Fibroblast of skin of left biceps (primary cell): ENCODE measurements around the gene KCNAB3.

Experiments used
- DNase-seq, 2 experiments: peaks; one replicate each; pipeline ENCODE4 v3.0.0-alpha.2; 2013; ENCODE audit warnings: low read depth in 2 of 2

KCNAB3 gene

GRCh38 chr17:7880076-7880868 lies 49.4 kb downstream of the KCNAB3 start:
- DNase-seq = no peak

DNA sequence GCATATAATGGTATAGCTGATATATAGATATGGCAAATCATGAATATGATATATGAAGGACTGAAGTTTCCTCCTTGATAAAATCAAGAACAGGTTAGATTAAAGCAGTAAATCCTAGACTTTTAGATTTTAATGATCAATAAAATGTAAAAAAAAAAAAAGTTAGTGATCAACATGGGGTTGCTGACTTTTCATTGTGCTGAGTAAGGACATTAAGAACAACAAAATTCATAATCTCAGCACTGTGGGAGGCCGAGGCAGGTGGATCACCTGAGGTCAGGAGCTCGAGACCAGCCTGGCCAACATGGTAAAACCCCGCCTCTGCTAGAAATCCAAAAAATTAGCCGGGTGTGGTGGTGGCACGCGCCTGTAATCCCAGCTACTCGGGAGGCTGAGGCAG lies 51.4 kb downstream of the KCNAB3 start:
- no peak for DNase-seq

DNA sequence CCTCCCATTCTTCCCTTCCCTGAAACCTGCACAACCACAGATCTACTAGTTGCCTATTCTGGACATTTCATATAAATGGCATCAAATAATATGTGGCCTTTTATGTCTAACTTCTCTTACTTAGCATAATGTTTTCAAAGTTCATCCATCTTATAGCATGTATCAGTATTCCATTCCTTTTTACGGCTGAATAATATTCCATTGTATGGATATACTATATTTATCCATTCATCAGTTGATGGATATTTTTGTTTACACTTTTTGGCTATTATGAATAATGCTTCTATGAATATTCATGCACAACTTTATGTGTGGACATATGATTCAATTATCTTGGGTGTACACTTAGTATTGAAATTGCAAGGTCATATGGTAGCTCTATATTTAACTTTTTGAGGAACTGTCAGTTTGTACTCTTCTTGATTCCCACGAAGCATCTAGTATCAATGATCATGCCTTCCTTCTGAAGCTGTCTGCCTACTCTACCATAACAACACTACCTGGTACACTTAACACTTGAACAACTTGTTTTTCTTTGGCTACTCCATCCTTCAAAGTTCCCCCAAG lies 53.8 kb downstream of the KCNAB3 start:
- no peak for DNase-seq

DNA sequence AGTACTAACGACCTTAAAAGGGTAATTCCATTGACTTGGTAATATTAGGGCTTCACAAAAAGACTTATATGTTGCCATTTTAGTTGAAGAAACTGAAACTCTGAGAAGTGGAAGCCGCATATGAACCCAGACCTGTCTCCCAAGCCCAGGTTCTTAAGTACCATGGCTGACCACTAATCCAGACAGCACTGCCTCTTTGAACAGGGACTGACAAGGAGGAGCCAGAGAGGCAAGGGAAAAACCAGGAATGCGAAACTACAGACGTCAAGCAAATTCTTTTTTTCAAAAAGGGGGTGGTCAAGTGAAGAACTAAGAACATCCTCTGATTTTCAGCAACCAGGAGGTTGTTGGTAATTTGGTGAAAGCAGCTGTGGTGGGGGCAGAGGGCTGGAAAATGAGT lies 56.6 kb downstream of the KCNAB3 start:
- no peak for DNase-seq
